Measurements from ENCODE around the gene TMEM170B.
A peak's percentile ranks its signal among the peaks of the same experiment; 100 is the strongest.

DNA sequence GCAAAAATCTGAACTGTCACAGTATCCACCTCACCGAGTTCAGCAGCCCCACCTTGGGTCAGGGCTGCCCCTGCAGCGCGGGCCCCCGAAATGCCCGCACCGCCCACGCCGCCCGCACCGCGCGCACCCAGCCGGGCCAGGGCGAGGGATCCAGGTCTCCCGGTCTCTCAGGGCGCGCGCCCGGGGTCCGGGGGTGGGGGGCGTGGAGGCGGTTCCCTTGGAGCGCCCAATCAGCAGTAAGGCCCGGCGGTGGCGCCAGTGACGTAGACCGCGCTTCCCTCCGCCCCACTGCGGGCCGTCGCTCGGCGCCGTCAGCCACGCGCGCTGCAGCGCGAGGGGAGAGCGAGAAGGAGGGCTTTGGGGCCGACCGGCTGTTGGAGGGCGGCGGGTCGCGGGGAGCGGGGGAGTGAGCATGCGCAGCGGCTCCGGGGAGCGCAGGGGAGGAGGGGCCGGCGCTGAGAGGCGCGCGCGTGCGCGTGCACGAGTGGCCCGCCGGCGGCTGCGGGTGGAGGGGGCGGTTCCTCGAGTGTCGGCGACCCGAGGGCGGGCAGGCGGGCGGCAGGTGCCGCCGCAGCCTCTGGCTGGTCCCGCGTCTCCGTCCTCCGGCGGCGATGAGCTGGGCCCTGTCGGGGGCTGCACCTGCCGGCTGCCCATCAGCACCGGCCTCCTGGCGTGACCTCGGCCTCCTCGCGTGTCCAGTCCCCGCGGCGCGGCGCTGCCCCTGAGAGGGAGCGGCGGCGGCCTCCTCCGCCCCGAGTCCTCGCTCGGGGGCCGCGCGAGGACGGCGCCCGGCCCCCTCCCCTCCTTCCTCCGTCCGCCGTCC lies at the start of gene TMEM170B:
- TF ChIP-seq CTCF (IDR thresholded peaks at IDR 0.05) (no peak), POLR2A (IDR thresholded peaks at IDR 0.05) (peak; percentile 58)
